Adrenal gland (tissue), 5 donors: ENCODE measurements around the gene IKZF2.

Experiments used
- POLR2A ChIP-seq, 2 donors: fragments of 450-650 bp; IDR thresholded peaks; one replicate each; pipeline ENCODE4 v1.6.1; 2017; ENCODE audit warnings: antibody characterized with exemption in 2 of 2, mild to moderate bottlenecking in 2 of 2, moderate library complexity in 1 of 2
- TF ChIP-seq, protein P1 (sequence below), 6 experiments: fragments of 450-650 bp in 4 of 6; fragments of 200-600 bp in 2 of 6; sonication (generic) in 1 of 6; IDR thresholded peaks; 1 replicate in 5 of 6; 2 replicates in 1 of 6; pipeline versions ENCODE4 v1.5.1 to v1.8.0; 2016 to 2021; ENCODE audit warnings: antibody characterized with exemption in 6 of 6, mild to moderate bottlenecking in 2 of 6, moderate library complexity in 1 of 6
- donor health status: DM: no; HTN: no; CAD: no.

DNA sequence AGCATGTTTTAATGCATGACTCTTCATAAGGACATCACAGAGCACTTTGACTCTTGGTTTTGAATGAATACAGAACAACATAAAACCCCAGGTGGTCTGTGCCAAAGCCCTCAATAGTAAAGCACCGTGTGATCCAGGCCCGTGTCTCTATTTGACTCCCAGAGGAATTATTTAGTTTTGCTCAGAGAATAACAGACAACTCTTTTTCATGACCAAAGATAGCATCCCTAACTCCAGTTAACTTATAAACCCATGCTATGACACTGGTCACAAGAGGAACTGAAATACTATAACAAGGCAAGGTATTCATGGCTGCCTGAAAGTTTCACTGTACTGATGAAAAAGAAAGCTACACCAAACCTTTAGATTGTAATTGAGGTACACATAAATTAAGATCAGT lies 128.4 kb downstream of the IKZF2 start:
- TF ChIP-seq, protein P1, sequence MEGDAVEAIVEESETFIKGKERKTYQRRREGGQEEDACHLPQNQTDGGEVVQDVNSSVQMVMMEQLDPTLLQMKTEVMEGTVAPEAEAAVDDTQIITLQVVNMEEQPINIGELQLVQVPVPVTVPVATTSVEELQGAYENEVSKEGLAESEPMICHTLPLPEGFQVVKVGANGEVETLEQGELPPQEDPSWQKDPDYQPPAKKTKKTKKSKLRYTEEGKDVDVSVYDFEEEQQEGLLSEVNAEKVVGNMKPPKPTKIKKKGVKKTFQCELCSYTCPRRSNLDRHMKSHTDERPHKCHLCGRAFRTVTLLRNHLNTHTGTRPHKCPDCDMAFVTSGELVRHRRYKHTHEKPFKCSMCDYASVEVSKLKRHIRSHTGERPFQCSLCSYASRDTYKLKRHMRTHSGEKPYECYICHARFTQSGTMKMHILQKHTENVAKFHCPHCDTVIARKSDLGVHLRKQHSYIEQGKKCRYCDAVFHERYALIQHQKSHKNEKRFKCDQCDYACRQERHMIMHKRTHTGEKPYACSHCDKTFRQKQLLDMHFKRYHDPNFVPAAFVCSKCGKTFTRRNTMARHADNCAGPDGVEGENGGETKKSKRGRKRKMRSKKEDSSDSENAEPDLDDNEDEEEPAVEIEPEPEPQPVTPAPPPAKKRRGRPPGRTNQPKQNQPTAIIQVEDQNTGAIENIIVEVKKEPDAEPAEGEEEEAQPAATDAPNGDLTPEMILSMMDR (IDR thresholded peaks at IDR 0.05): no peak
- no peak for TF ChIP-seq POLR2A (IDR thresholded peaks at IDR 0.05)
